Esophagus squamous epithelium (tissue), 5 donors: ENCODE results near the gene CADPS. TPM values are rescaled to one million over a fixed set of nuclear protein-coding genes. Genes with fewer than 3 reads are reported as not detected.

Source experiments
- DNase-seq: peaks from one replicate; lab custom pipeline; 2025; lab: John Stamatoyannopoulos, UW
- H3K27ac ChIP-seq, 4 donors: fragments of 200-600 bp; sonication (generic); one replicate each; pipeline ENCODE4 v1.5.1; 2016 to 2019; ENCODE audit warnings: mild to moderate bottlenecking in 1 of 4
- H3K27me3 ChIP-seq, 4 donors: fragments of 200-600 bp; sonication (generic); 1 replicate in 3 of 4; 2 replicates in 1 of 4; pipeline versions ENCODE4 v1.5.1 to v1.6.0; 2017 to 2021; ENCODE audit warnings: antibody characterized with exemption in 1 of 4
- H3K36me3 ChIP-seq, 3 donors: fragments of 200-600 bp; sonication (generic); one replicate each; pipeline ENCODE4 v1.5.1; 2016 to 2019
- H3K4me1 ChIP-seq, 3 donors: fragments of 200-600 bp; sonication (generic); one replicate each; pipeline ENCODE4 v1.5.1; 2017 to 2019
- H3K4me3 ChIP-seq, 4 donors: fragments of 200-600 bp; sonication (generic); 1 replicate in 3 of 4; 2 replicates in 1 of 4; pipeline ENCODE4 v1.5.1; 2016 to 2019; ENCODE audit warnings: mild to moderate bottlenecking in 2 of 4, moderate library complexity in 1 of 4
- H3K9me3 ChIP-seq, 3 donors: fragments of 200-600 bp; sonication (generic); one replicate each; pipeline ENCODE4 v1.5.1; 2016 to 2019
- POLR2A ChIP-seq, 4 donors: fragments of 450-650 bp; IDR thresholded peaks; one replicate each; pipeline ENCODE4 v1.6.1; 2017; ENCODE audit warnings: antibody characterized with exemption in 4 of 4, mild to moderate bottlenecking in 4 of 4, moderate library complexity in 3 of 4
- WGBS, 2 donors: methylation state at CpG; one replicate each; pipeline ENCODE4 v1.1.5; 2018; 5-methylcytosine and 5-hydroxymethylcytosine counted together
- intact Hi-C: fragments of 100-400 bp; cut with DNase I; formaldehyde crosslinking; loops from one replicate; pipeline ENCODE4 v1.15.0; 2022
- total RNA-seq, 4 donors: library from RNA; depleted of rRNA; stranded (reverse); fragments of >200 nt; gene quantifications; one replicate each; pipeline ENCODE4 v1.1.0, GENCODE V29; 2016
- TF ChIP-seq, protein P1 (sequence below), 6 experiments: fragments of 450-650 bp in 4 of 6; fragments of 200-600 bp in 2 of 6; sonication (generic) in 2 of 6; IDR thresholded peaks; one replicate each; pipeline ENCODE4 v1.5.1; 2016 to 2019; ENCODE audit warnings: antibody characterized with exemption in 6 of 6, mild to moderate bottlenecking in 4 of 6, moderate library complexity in 4 of 6
- donor health status: DM: yes; HTN: yes; CAD: no.

The CADPS gene
- total RNA-seq, 4 donors from 2014 or later = 0.09 to 4.8 TPM; not detected in 2

GRCh38 chr3:62462104-62462762, 413.0 kb downstream of the CADPS start:
- no peaks in the 10 kb centered on the region for H3K36me3 ChIP-seq
- TF ChIP-seq, protein P1, sequence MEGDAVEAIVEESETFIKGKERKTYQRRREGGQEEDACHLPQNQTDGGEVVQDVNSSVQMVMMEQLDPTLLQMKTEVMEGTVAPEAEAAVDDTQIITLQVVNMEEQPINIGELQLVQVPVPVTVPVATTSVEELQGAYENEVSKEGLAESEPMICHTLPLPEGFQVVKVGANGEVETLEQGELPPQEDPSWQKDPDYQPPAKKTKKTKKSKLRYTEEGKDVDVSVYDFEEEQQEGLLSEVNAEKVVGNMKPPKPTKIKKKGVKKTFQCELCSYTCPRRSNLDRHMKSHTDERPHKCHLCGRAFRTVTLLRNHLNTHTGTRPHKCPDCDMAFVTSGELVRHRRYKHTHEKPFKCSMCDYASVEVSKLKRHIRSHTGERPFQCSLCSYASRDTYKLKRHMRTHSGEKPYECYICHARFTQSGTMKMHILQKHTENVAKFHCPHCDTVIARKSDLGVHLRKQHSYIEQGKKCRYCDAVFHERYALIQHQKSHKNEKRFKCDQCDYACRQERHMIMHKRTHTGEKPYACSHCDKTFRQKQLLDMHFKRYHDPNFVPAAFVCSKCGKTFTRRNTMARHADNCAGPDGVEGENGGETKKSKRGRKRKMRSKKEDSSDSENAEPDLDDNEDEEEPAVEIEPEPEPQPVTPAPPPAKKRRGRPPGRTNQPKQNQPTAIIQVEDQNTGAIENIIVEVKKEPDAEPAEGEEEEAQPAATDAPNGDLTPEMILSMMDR (IDR thresholded peaks at IDR 0.05) = no peak
- no peak for TF ChIP-seq POLR2A (IDR thresholded peaks at IDR 0.05)
- H3K9me3 ChIP-seq = no peaks in the 10 kb centered on the region
- H3K27ac ChIP-seq = no peak overlapping the region
- H3K27me3 ChIP-seq = no peaks in the 10 kb centered on the region
- 75% methylated on average over 13 to 18 of the region's 19 CpGs for WGBS, 2 donors
- intact Hi-C loops = no loop called here
- DNase-seq = no peak
- H3K4me1 ChIP-seq = no peaks in the 10 kb centered on the region
- H3K4me3 ChIP-seq = no peak overlapping the region

DNA sequence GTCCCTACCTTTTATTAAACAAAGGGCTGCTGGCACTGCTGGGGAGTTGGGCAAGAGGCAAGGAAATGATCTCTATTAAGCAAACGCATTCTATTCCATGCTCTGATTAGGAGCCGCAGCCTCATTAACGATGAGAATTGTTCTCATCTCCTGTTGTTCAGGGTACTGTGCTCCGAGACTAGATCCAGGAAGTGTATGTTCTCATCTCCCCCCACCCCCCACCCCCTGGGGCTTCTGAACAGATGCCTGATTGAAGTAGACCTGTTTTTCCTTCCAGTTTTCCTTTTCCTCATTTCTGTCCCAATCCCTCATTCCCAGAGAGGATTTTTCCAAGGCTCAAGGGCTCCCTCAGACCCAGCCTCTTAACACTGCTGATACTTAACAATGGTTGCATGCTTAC, 420.3 kb downstream of the CADPS start:
- 48 to 52% methylated on average over 4 of the region's 4 CpGs for WGBS, 2 donors
- DNase-seq = no peak
- Histone ChIP-seq H3K4me3 (no peak overlapping the region), H3K36me3 (no peaks in the 10 kb centered on the region), H3K4me1 (no peaks in the 10 kb centered on the region), H3K9me3 (no peaks in the 10 kb centered on the region), H3K27ac (no peak overlapping the region), H3K27me3 (peaks cover 0 to 4% (median 0%) of the 10 kb centered on the region in 4 donors)
- TF ChIP-seq, protein P1 (IDR thresholded peaks at IDR 0.05) = no peak
- no peak for TF ChIP-seq POLR2A (IDR thresholded peaks at IDR 0.05)
- intact Hi-C loops = no loop called here

- no peaks in the 10 kb centered on the region for H3K4me1 ChIP-seq
- no peaks in the 10 kb centered on the region for H3K36me3 ChIP-seq
- WGBS, 2 donors = 81 to 84% methylated on average over 6 of the region's 6 CpGs
- no peak overlapping the region for H3K27ac ChIP-seq
- intact Hi-C loops = no loop called here
- no peaks in the 10 kb centered on the region for H3K9me3 ChIP-seq
- TF ChIP-seq, protein P1 (IDR thresholded peaks at IDR 0.05) = no peak
- TF ChIP-seq POLR2A (IDR thresholded peaks at IDR 0.05) = no peak
- no peak for DNase-seq
- H3K4me3 ChIP-seq = no peak overlapping the region
- peaks cover 0 to 4% (median 0%) of the 10 kb centered on the region in 4 donors for H3K27me3 ChIP-seq
These were observed 421.8 kb downstream of the CADPS start for GRCh38 chr3:62453448-62453847.

- DNase-seq = no peak
- Histone ChIP-seq H3K36me3 (no peaks in the 10 kb centered on the region), H3K4me3 (no peak overlapping the region), H3K9me3 (no peaks in the 10 kb centered on the region), H3K4me1 (no peaks in the 10 kb centered on the region), H3K27me3 (peaks cover 0 to 4% (median 0%) of the 10 kb centered on the region in 4 donors), H3K27ac (no peak overlapping the region)
- intact Hi-C loops = no loop called here
- TF ChIP-seq, protein P1 (IDR thresholded peaks at IDR 0.05) = no peak
- no peak for TF ChIP-seq POLR2A (IDR thresholded peaks at IDR 0.05)
- 49 to 72% methylated on average over 8 of the region's 8 CpGs for WGBS, 2 donors
These were observed 423.9 kb downstream of the CADPS start for GRCh38 chr3:62451211-62451887.

- Histone ChIP-seq H3K36me3 (no peaks in the 10 kb centered on the region), H3K9me3 (no peaks in the 10 kb centered on the region), H3K27ac (no peak overlapping the region), H3K4me3 (no peak overlapping the region), H3K27me3 (peaks cover 0 to 4% (median 0%) of the 10 kb centered on the region in 4 donors), H3K4me1 (no peaks in the 10 kb centered on the region)
- TF ChIP-seq POLR2A (IDR thresholded peaks at IDR 0.05) = no peak
- TF ChIP-seq, protein P1 (IDR thresholded peaks at IDR 0.05) = no peak
- no peak for DNase-seq
- intact Hi-C loops = no loop called here
- WGBS, 2 donors = 80 to 81% methylated on average over 5 of the region's 5 CpGs
These were observed 428.8 kb downstream of the CADPS start for GRCh38 chr3:62446337-62446940.
